Smooth muscle cell (in vitro differentiated cells): ENCODE measurements around the gene IRX3. TPM values are rescaled to one million over a fixed set of nuclear protein-coding genes. Genes with fewer than 3 reads are reported as not detected.

Experiments used
- DNase-seq: peaks from one replicate; lab custom pipeline; 2025; ENCODE audit not compliant: unreplicated experiment; lab: John Stamatoyannopoulos, UW
- H2AFZ ChIP-seq: fragments of 200-600 bp; sonication (generic); 2 replicates; pipeline ENCODE4 v1.6.0; 2016; ENCODE audit warnings: antibody characterized with exemption, low read depth, mild to moderate bottlenecking
- H3F3A ChIP-seq: fragments of 200-600 bp; sonication (generic); 2 replicates; pipeline ENCODE4 v1.6.0; 2017; ENCODE audit warnings: antibody characterized with exemption, low read depth
- H3K27ac ChIP-seq: fragments of 200-600 bp; sonication (generic); 2 replicates; pipeline ENCODE4 v1.5.1; 2016; ENCODE audit warnings: low read depth, mild to moderate bottlenecking
- H3K27me3 ChIP-seq: fragments of 200-600 bp; sonication (generic); 2 replicates; pipeline ENCODE4 v1.6.1; 2016; ENCODE audit warnings: low read depth, mild to moderate bottlenecking
- H3K36me3 ChIP-seq: fragments of 200-600 bp; sonication (generic); 2 replicates; pipeline ENCODE4 v1.5.1; 2016; ENCODE audit warnings: low read depth
- H3K4me1 ChIP-seq: fragments of 200-600 bp; sonication (generic); 2 replicates; pipeline ENCODE4 v1.5.1; 2016; ENCODE audit warnings: low read depth
- H3K4me2 ChIP-seq: fragments of 200-600 bp; sonication (generic); 2 replicates; pipeline ENCODE4 v1.6.0; 2016; ENCODE audit warnings: mild to moderate bottlenecking
- H3K4me3 ChIP-seq: fragments of 200-600 bp; sonication (generic); 2 replicates; pipeline ENCODE4 v1.5.1; 2016; ENCODE audit warnings: mild to moderate bottlenecking
- H3K79me2 ChIP-seq: fragments of 200-600 bp; sonication (generic); 2 replicates; pipeline ENCODE4 v1.6.0; 2016; ENCODE audit warnings: low read depth, mild to moderate bottlenecking
- H3K9ac ChIP-seq: fragments of 200-600 bp; sonication (generic); 2 replicates; pipeline ENCODE4 v1.6.0; 2016; ENCODE audit warnings: low read depth
- H3K9me3 ChIP-seq: fragments of 200-600 bp; sonication (generic); replicated peaks from 2 replicates; pipeline ENCODE4 v1.5.1; 2016; ENCODE audit warnings: low read depth
- H4K20me1 ChIP-seq: fragments of 200-600 bp; sonication (generic); 2 replicates; pipeline ENCODE4 v1.6.0; 2016; ENCODE audit warnings: low read depth
- WGBS: methylation state at CpG from one replicate; pipeline ENCODE4 v1.1.7; 2016; ENCODE audit warnings: low lambda C conversion rate; 5-methylcytosine and 5-hydroxymethylcytosine counted together
- polyA plus RNA-seq: library from polyadenylated mRNA; unstranded; fragments of >200 nt; fragmentation: Nextera tagmentation; extraction: Ambion mirVana; gene quantifications from 2 replicates; pipeline ENCODE4 v1.2.1, GENCODE V29; 2016
- total RNA-seq: library from RNA; depleted of rRNA; stranded (reverse); fragments of >200 nt; gene quantifications from 2 replicates; pipeline ENCODE4 v1.2.3, GENCODE V29; 2014
- TF ChIP-seq, protein P1 (sequence below): fragments of 200-600 bp; sonication (generic); IDR thresholded peaks from 2 replicates; pipeline ENCODE4 v1.5.1; 2017; ENCODE audit warnings: borderline replicate concordance, mild to moderate bottlenecking, antibody characterized with exemption; ENCODE audit not compliant: insufficient read depth, poor library complexity, severe bottlenecking

IRX3 gene
- total and polyA plus RNA-seq, 2 experiments from 2014 or later, result 0.49 to 3.1 TPM

GRCh38 chr16:54269461-54269860, 17.1 kb downstream of the IRX3 start:
- Histone ChIP-seq H3K36me3 (no peaks in the 10 kb centered on the region), H3K27ac (no peak overlapping the region), H3K4me3 (no peak overlapping the region), H3K4me1 (no peaks in the 10 kb centered on the region), H3K27me3 (no peaks in the 10 kb centered on the region), H3K9me3 (no peaks in the 10 kb centered on the region), H3K4me2 (no peak overlapping the region), H3F3A (no peaks in the 10 kb centered on the region), H3K9ac (no peak overlapping the region), H2AFZ (no peak overlapping the region), H4K20me1 (no peaks in the 10 kb centered on the region), H3K79me2 (no peaks in the 10 kb centered on the region)
- TF ChIP-seq, protein P1, sequence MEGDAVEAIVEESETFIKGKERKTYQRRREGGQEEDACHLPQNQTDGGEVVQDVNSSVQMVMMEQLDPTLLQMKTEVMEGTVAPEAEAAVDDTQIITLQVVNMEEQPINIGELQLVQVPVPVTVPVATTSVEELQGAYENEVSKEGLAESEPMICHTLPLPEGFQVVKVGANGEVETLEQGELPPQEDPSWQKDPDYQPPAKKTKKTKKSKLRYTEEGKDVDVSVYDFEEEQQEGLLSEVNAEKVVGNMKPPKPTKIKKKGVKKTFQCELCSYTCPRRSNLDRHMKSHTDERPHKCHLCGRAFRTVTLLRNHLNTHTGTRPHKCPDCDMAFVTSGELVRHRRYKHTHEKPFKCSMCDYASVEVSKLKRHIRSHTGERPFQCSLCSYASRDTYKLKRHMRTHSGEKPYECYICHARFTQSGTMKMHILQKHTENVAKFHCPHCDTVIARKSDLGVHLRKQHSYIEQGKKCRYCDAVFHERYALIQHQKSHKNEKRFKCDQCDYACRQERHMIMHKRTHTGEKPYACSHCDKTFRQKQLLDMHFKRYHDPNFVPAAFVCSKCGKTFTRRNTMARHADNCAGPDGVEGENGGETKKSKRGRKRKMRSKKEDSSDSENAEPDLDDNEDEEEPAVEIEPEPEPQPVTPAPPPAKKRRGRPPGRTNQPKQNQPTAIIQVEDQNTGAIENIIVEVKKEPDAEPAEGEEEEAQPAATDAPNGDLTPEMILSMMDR, result no peak
- no peak for DNase-seq

GRCh38 chr16:54268766-54269165, 17.8 kb downstream of the IRX3 start:
- DNase-seq, result no peak
- Histone ChIP-seq H3K9ac (no peak overlapping the region), H3K36me3 (no peaks in the 10 kb centered on the region), H4K20me1 (no peaks in the 10 kb centered on the region), H2AFZ (no peak overlapping the region), H3K4me2 (no peak overlapping the region), H3F3A (no peaks in the 10 kb centered on the region), H3K4me1 (no peaks in the 10 kb centered on the region), H3K27me3 (no peaks in the 10 kb centered on the region), H3K4me3 (no peak overlapping the region), H3K27ac (no peak overlapping the region), H3K79me2 (no peaks in the 10 kb centered on the region), H3K9me3 (no peaks in the 10 kb centered on the region)
- TF ChIP-seq, protein P1, result no peak
- 92% methylated on average over 4 of the region's 4 CpGs for WGBS

DNA sequence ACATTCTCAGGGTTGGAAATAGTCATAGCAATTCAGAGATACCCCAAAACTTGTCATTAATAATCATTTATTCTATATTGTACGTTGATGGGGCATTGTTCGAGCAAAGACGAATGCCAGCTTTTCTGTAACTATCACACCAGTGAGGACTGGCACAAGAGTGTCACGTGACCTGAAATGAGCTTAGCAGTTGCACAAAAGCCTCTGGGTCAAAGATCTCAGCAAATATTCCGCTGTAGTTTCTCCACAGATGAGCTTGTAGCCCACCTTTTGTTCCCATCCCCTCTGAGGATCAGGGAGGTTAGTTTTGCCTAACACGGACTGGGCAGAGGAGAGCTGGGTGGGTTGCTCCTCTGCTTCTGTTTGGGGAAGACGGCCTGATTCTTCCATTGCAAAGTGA, 18.2 kb downstream of the IRX3 start:
- Histone ChIP-seq H3F3A (no peaks in the 10 kb centered on the region), H3K9ac (no peak overlapping the region), H3K27ac (no peak overlapping the region), H3K9me3 (no peaks in the 10 kb centered on the region), H3K4me1 (no peaks in the 10 kb centered on the region), H3K36me3 (no peaks in the 10 kb centered on the region), H4K20me1 (no peaks in the 10 kb centered on the region), H3K4me2 (no peak overlapping the region), H3K27me3 (no peaks in the 10 kb centered on the region), H2AFZ (no peak overlapping the region), H3K79me2 (no peaks in the 10 kb centered on the region), H3K4me3 (no peak overlapping the region)
- DNase-seq, result no peak
- TF ChIP-seq, protein P1, result no peak
- 89% methylated on average over 7 of the region's 7 CpGs for WGBS

DNA sequence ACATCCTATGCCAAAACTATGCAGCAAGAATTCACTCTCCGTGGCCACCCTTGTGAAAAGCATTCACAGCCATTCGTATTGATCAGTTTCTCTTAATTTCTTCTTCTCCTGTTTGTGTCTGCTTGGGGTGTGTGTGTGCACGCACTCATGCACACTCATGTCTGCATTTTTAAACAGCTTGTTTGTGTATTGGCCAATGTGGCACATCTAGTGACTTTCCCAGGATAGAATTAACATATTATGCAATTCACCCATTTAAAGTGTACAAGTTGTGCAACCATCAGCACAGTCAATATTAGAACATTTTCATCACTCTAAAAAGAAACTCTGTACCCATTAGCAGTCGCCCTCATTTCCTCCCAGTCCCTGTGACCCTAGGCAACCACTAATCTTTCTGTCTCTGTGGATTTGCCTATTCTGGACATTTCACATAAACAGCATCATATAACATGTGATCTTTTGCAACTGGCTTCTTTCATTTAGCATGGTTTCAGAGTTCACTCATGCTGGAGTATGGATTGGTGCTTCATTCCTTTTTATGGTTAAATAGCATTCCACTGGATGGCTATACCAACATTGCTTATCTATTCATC, 20.1 kb downstream of the IRX3 start:
- Histone ChIP-seq H3K9me3 (no peaks in the 10 kb centered on the region), H4K20me1 (no peaks in the 10 kb centered on the region), H3K27me3 (peaks cover 2% of the 10 kb centered on the region), H3K4me2 (no peak overlapping the region), H3K36me3 (no peaks in the 10 kb centered on the region), H3K4me1 (no peaks in the 10 kb centered on the region), H3F3A (no peaks in the 10 kb centered on the region), H2AFZ (no peak overlapping the region), H3K4me3 (no peak overlapping the region), H3K9ac (no peak overlapping the region), H3K27ac (no peak overlapping the region), H3K79me2 (no peaks in the 10 kb centered on the region)
- TF ChIP-seq, protein P1, result no peak
- no peak for DNase-seq
- 80% methylated on average over 4 of the region's 4 CpGs for WGBS
